HUES6 (cell line): ENCODE data around the gene MTG2.
A peak's percentile ranks its signal among the peaks of the same experiment; 100 is the strongest.

ENCODE experiments used
- H3K27ac ChIP-seq: 2 replicates; pipeline ENCODE4 v1.7.0; 2013; ENCODE audit warnings: low read depth, mild to moderate bottlenecking, low read length, inconsistent platforms
- H3K27me3 ChIP-seq: 2 replicates; pipeline ENCODE4 v1.6.1; 2013; ENCODE audit warnings: low read length; ENCODE audit not compliant: control insufficient read depth, insufficient read depth
- H3K36me3 ChIP-seq: 2 replicates; pipeline ENCODE4 v1.6.1; 2013; ENCODE audit warnings: low read length; ENCODE audit not compliant: control insufficient read depth, insufficient read depth
- H3K4me1 ChIP-seq: 2 replicates; pipeline ENCODE4 v1.6.1; 2013; ENCODE audit warnings: low read length; ENCODE audit not compliant: control insufficient read depth, insufficient read depth
- H3K4me3 ChIP-seq: 2 replicates; pipeline ENCODE4 v1.5.1; 2013; ENCODE audit warnings: low read depth, low read length
- H3K9ac ChIP-seq: one replicate; pipeline ENCODE4 v1.6.1; 2013; ENCODE audit warnings: mild to moderate bottlenecking, low read length
- H3K9me3 ChIP-seq: 2 replicates; pipeline ENCODE4 v1.6.1; 2013; ENCODE audit warnings: low read depth, low read length; ENCODE audit not compliant: control insufficient read depth, insufficient read depth

The MTG2 gene

DNA sequence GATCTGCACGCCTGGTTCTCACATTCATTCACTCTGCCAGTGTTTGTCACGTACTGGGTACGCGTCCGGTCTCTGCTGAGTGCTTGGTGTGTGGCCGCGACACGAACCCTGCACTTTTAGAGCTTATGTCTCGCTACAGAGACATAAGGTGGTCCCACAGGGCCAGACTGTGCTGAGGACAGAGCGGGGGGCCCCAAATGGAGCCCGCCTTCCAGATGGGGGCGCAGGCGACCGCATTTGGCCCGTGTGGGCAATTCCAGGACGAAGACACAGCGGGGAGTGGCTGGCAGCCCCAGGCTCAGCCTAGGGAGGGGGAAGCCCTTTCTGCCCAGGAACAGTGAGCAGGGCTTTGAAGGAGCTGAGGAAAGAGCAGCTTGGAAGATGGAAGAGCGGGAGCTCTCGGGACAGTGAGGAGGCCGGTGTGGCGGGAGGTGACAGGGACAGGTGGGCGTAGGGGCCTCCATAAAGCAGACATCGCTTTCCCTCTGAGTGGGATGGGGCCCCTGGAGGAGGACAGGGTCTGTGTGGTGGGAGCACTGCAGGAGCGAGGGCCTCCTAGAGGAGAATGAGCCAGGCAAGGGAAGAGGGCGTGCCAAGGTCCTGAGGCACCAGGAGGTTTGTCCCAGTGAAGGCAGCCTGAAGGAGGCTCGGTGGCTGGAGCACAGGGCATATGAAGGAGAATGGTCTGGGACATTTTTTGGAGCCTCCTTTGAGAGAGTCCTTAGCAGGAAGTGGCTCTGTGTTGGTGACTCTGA, 7.8 kb upstream of the MTG2 start:
- Histone ChIP-seq H3K36me3 (peaks cover 46% of the 10 kb centered on the region), H3K4me3 (no peak overlapping the region), H3K9ac (no peak overlapping the region), H3K27me3 (no peaks in the 10 kb centered on the region), H3K4me1 (no peaks in the 10 kb centered on the region), H3K27ac (no peak overlapping the region), H3K9me3 (no peaks in the 10 kb centered on the region)

DNA sequence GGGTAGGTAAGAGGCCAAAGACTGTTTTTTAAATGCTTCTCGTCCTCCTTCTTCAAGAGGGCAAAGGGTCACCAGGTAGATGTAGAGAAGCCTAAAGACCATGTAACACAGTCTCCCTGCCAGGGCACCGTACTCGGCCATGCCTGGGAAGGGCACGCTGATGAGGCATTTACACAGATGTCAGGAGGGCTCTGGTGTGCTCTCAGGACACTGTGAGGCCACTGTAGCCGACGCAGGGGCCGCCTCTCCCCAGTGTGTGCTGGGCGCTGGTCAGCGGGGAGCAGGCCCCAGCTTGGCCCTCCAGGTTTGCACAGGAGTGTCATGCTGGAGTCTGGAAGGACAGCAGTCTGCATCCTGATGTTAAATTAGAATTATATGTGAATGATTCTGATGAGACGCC, 7.1 kb upstream of the MTG2 start:
- no peak overlapping the region for H3K4me3 ChIP-seq
- H3K4me1 ChIP-seq: no peaks in the 10 kb centered on the region
- H3K9me3 ChIP-seq: no peaks in the 10 kb centered on the region
- H3K27me3 ChIP-seq: no peaks in the 10 kb centered on the region
- no peak overlapping the region for H3K9ac ChIP-seq
- no peak overlapping the region for H3K27ac ChIP-seq
- peaks cover 49% of the 10 kb centered on the region for H3K36me3 ChIP-seq

DNA sequence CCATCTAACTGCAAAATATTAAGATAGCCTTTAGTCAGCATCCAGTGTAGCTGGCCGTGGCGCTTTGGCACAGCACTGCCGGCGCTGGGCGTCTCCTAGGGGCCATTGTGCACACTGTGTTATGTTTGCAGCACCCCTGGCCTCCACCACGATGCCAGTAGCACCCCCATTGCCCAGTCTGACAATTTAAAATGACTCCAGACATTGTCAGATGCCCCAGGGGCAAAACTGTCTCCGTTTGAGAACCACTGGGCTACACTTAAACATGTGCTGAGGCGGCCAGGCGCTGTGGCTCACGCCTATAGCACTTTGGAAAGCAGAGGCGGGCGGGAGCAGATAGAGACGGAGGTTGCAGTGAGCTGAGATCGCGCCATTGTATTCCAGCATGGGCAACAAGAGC, 6.0 kb upstream of the MTG2 start:
- Histone ChIP-seq H3K27ac (no peak overlapping the region), H3K4me3 (no peak overlapping the region), H3K36me3 (peaks cover 45% of the 10 kb centered on the region), H3K27me3 (no peaks in the 10 kb centered on the region), H3K9me3 (no peaks in the 10 kb centered on the region), H3K4me1 (peaks cover 4% of the 10 kb centered on the region; the same call in 1 of the 2 replicates), H3K9ac (no peak overlapping the region)

DNA sequence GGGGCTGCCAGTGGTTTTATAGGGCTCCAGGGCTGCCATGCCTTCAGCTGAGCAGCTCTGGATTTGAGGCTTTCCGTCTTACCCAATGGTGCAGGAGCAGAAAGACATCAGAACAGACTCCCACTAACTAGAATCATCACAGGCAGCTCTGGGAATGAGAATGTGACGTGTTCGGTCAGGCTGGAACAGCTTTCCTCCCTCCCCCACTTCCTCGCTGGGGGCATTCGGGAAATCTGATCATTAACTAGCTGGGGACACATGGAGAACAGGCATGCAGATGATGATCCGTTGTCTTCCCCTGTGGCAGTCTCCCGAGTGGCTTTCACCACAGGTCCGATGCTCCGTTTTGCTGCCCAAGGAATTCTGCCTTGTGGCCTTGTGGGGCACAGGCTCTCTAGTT, 5.5 kb upstream of the MTG2 start:
- Histone ChIP-seq H3K27me3 (no peaks in the 10 kb centered on the region), H3K9ac (no peak overlapping the region), H3K4me1 (peaks cover 6% of the 10 kb centered on the region; the same call in 1 of the 2 replicates), H3K9me3 (no peaks in the 10 kb centered on the region), H3K4me3 (no peak overlapping the region), H3K36me3 (peaks cover 44% of the 10 kb centered on the region), H3K27ac (no peak overlapping the region)

DNA sequence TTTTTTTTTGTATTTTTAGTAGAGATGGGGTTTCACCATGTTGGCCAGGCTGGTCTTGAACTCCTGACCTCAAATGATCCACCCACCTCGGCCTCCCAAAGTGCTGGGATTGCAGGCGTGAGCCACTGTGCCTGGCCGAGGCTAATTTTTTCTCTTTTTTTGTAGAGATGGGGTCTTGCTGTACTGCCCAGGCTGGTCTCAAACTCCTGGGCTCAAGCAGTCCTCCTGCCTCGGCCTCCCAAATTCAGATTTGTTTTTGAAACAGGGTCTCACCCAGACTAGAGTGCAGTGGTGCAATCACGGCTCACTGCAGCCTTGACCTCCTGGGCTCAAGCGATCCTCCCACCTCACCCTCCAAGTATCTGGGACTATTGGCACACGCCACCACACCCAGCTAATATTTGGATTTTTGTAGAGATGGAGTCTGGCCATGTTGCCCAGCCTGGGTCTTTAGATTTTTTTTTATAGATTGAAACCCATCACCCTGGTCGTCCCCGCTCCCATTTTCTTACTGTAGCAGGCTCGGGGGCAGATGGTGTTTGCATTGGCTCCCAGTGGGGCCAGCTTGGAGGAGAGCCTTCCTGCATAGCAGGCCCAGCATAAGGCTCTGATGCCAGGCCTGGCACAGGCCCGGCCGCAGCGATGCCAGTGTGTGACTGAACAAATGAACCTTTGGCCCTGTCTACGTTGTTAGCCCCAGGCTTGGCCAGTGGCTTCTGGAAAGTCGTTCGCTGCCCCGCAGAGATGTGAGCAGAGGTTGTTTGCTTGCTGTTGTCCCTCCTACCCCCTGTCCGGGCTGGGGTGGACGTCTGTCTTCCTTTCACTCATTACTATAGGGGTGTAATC, 4.3 kb upstream of the MTG2 start:
- H3K4me3 ChIP-seq: no peak overlapping the region
- H3K27me3 ChIP-seq: no peaks in the 10 kb centered on the region
- peaks cover 7% of the 10 kb centered on the region for H3K4me1 ChIP-seq
- H3K9ac ChIP-seq: no peak overlapping the region
- peaks cover 36% of the 10 kb centered on the region for H3K36me3 ChIP-seq
- H3K9me3 ChIP-seq: no peaks in the 10 kb centered on the region
- H3K27ac ChIP-seq: no peak overlapping the region

DNA sequence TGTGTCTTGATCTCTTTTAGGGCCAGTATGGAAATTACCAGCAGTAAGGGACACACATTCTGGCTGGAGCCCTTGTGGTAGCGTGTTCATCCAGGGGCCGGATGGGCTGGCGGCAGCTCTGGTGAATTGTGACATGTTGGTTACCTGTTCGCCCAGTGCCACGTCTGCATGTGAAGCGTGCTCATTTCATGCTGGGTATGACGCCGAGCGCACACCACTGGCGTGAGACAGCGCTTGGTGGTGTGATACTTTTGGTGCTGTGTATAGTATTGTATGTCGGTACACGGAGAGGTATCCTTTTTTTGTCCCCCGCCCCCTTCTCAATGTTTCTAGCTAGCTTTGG, 3.7 kb upstream of the MTG2 start:
- H3K9me3 ChIP-seq: no peaks in the 10 kb centered on the region
- no peak overlapping the region for H3K27ac ChIP-seq
- peaks cover 36% of the 10 kb centered on the region for H3K36me3 ChIP-seq
- no peaks in the 10 kb centered on the region for H3K27me3 ChIP-seq
- peaks cover 11% of the 10 kb centered on the region for H3K4me1 ChIP-seq
- no peak overlapping the region for H3K9ac ChIP-seq
- H3K4me3 ChIP-seq: no peak overlapping the region

DNA sequence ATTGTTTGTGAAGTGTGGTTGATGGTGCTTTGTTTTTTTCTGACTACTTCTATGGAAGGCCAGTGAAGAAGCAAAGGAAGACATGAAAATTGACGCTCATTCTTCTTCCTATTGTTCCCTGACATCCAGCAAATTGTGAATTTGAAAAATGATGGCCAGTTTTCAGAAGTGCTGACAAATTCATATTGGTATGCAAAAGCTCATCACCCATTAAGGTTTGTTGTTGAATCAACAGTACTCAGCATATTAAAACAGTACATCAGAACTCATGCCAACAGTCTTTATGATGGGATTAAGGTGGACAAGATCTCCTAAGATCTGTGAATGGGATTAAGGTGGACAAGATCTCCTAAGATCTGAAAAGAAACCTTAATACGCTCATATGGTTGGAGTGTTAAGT, 1.0 kb upstream of the MTG2 start:
- H3K9ac ChIP-seq: no peak overlapping the region
- H3K27ac ChIP-seq: peak overlapping the region; percentile 88; the same call in 1 of the 2 replicates
- H3K9me3 ChIP-seq: no peaks in the 10 kb centered on the region
- H3K4me3 ChIP-seq: peak overlapping the region; percentile 98
- peaks cover 11% of the 10 kb centered on the region for H3K4me1 ChIP-seq
- no peaks in the 10 kb centered on the region for H3K27me3 ChIP-seq
- H3K36me3 ChIP-seq: peaks cover 15% of the 10 kb centered on the region

DNA sequence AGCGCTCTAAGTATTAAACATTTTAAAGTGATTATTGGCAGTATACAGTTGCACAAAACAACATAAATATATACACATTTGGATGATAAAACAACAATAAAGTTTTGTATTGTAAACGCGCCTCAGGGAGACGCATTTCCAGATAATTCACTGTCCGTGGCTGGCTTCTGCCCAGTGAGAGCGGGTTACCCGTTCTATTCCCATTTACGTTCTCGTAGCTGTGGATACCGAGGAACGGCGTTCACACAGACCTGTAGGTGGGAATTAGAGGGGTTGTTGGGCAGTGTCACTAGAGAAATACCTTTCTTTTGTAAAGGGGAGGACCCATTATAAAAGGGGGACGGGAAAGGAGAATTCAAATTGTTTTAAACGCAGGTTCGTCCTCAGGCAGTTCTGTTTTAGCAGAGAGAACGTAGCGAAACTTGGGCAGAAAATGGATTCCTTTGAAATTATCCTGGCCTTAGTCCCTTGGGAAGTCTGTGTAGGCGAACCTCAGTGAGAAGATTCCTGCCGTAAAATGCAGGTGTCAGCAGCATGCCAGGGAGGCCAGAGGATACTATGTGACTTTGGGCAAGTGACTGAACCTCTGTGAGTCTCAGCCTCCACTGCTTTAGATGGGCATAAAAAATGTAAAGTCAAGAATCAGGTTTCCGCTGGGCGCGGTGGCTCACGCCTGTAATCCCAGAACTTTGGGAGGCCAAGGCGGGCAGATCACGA, 756 bp downstream of the MTG2 start:
- peak overlapping the region; percentile 88 for H3K27ac ChIP-seq
- peaks cover 11% of the 10 kb centered on the region for H3K36me3 ChIP-seq
- H3K9ac ChIP-seq: peak overlapping the region; percentile 90
- peaks cover 11% of the 10 kb centered on the region for H3K4me1 ChIP-seq
- no peaks in the 10 kb centered on the region for H3K9me3 ChIP-seq
- H3K4me3 ChIP-seq: peak overlapping the region; percentile 98
- no peaks in the 10 kb centered on the region for H3K27me3 ChIP-seq

DNA sequence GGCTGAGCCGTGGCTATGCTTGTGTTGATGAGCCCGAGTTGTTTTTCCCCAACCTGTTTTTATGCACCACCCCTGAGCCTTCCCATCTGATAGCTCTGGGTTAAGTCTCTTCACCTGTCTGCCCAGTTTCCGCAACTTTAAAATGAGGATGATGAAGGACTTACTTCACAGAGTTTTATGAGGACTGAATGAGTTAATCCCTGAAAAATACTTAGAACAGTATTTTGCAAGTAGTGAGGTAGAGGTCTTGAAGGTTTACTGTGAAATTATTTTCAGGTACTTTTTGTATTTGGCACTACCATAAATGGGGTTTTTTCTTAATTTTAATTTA, 3.2 kb downstream of the MTG2 start:
- Histone ChIP-seq H3K4me1 (peaks cover 11% of the 10 kb centered on the region), H3K9ac (no peak overlapping the region), H3K36me3 (peaks cover 7% of the 10 kb centered on the region), H3K9me3 (no peaks in the 10 kb centered on the region), H3K27ac (no peak overlapping the region), H3K27me3 (no peaks in the 10 kb centered on the region), H3K4me3 (no peak overlapping the region)

DNA sequence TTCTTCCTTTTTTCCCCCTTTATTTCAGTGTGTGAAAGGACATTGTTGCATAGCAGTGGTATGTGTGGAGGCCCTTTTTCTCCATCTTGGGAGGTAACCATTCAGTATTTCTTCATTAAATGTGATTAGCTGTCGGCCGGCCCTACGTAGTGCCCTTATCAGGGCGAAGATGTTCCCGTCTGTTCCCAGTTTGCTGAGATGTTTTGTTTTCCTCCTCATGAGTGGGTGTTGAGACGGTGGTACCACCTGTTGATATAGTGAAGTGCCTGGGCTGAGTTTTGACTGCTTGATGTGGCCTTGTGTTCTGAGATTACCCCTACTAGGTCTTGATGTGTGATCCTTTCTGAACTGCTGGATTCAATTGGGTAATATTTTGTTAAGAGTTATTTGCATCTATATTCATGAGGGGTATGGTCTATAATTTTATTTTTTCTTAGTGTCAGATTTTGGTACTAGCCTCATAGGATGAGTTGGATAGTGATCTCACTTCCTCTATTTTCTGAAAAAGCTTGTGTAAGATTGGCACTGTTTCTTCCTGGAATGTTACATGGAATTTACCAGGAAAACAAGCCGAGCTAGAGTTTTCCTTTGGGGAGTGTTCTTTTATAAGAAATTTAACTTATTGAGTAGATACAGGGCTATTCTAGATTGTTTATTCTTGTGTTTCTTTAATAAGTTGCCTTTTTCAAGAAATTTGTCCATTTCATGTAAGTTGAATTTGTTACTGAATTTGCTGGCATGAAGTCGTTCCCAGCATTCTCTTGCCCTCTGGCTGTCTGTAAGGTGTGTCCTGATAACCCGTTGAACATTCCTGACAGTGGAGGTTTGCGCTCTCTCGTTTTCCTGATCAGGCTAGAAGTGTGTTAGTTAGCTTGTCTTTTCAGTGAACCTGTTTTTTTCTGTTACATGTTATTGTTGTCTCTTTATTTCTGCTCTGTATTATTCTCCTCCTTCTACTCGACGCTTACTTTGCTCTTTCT, 4.3 kb downstream of the MTG2 start:
- Histone ChIP-seq H3K9ac (no peak overlapping the region), H3K27ac (no peak overlapping the region), H3K4me1 (peaks cover 6% of the 10 kb centered on the region; the same call in 1 of the 2 replicates), H3K9me3 (no peaks in the 10 kb centered on the region), H3K27me3 (no peaks in the 10 kb centered on the region), H3K36me3 (peaks cover 7% of the 10 kb centered on the region), H3K4me3 (no peak overlapping the region)
